GM23338 (cell line): Measurements from ENCODE around the gene VPS37B. TPM values are rescaled to one million over a fixed set of nuclear protein-coding genes. Genes with fewer than 3 reads are reported as not detected.

Experiments
- ATAC-seq: fragments of 200-7000 bp; cut with Tn5 transposase; 3 replicates; pipeline ENCODE4 v1.9.1; 2020
- DNase-seq: peaks from one replicate; pipeline ENCODE4 v3.0.0-alpha.2; 2015; ENCODE audit warnings: low spot score
- H2AFZ ChIP-seq: fragments of 200-600 bp; sonication (generic); 2 replicates; pipeline ENCODE4 v1.8.0; 2016; ENCODE audit warnings: antibody characterized with exemption, mild to moderate bottlenecking, moderate library complexity
- H3F3A ChIP-seq: fragments of 200-600 bp; sonication (generic); replicated peaks from 2 replicates; pipeline ENCODE4 v1.8.0; 2017; ENCODE audit warnings: antibody characterized with exemption, mixed run types, low read depth
- H3K27ac ChIP-seq: fragments of 200-600 bp; sonication (generic); 2 replicates; pipeline ENCODE4 v1.6.1; 2016; ENCODE audit warnings: low read depth
- H3K27me3 ChIP-seq: fragments of 200-600 bp; sonication (generic); 2 replicates; pipeline ENCODE4 v1.8.0; 2016; ENCODE audit warnings: mild to moderate bottlenecking, mixed run types, moderate library complexity; ENCODE audit not compliant: insufficient read depth
- H3K36me3 ChIP-seq: fragments of 200-600 bp; sonication (generic); 2 replicates; pipeline ENCODE4 v1.8.0; 2016; ENCODE audit warnings: mild to moderate bottlenecking; ENCODE audit not compliant: insufficient read depth
- H3K4me1 ChIP-seq: fragments of 200-600 bp; sonication (generic); 2 replicates; pipeline ENCODE4 v1.8.0; 2016; ENCODE audit warnings: mild to moderate bottlenecking, moderate library complexity; ENCODE audit not compliant: insufficient read depth
- H3K4me2 ChIP-seq: fragments of 200-600 bp; sonication (generic); 2 replicates; pipeline ENCODE4 v1.7.1; 2017; ENCODE audit warnings: mixed run types
- H3K4me3 ChIP-seq: fragments of 200-600 bp; sonication (generic); 2 replicates; pipeline ENCODE4 v1.6.1; 2016; ENCODE audit warnings: mixed run types
- H3K79me2 ChIP-seq: fragments of 200-600 bp; sonication (generic); replicated peaks from 2 replicates; pipeline ENCODE4 v1.8.0; 2017; ENCODE audit warnings: mild to moderate bottlenecking; ENCODE audit not compliant: insufficient read depth
- H3K9me2 ChIP-seq: fragments of 200-600 bp; sonication (generic); 2 replicates; pipeline ENCODE4 v1.8.0; 2017; ENCODE audit not compliant: insufficient read depth
- H4K20me1 ChIP-seq: fragments of 200-600 bp; sonication (generic); replicated peaks from 2 replicates; pipeline ENCODE4 v1.8.0; 2017; ENCODE audit warnings: mild to moderate bottlenecking; ENCODE audit not compliant: insufficient read depth
- H3K27ac Mint-ChIP-seq: 2 replicates; pipeline ENCODE4 v1.8.0; 2020; ENCODE audit warnings: inconsistent platforms, mild to moderate bottlenecking, moderate library complexity, mixed read lengths
- H3K27me3 Mint-ChIP-seq: 3 replicates; pipeline ENCODE4 v1.8.0; 2022; ENCODE audit warnings: low read depth, mild to moderate bottlenecking, moderate library complexity, mixed read lengths, inconsistent platforms; ENCODE audit not compliant: insufficient read depth, poor library complexity
- H3K36me3 Mint-ChIP-seq: 3 replicates; pipeline ENCODE4 v1.8.0; 2021; ENCODE audit warnings: low read depth, mild to moderate bottlenecking, inconsistent platforms, moderate library complexity, mixed read lengths
- H3K4me1 Mint-ChIP-seq: 3 replicates; pipeline ENCODE4 v1.8.0; 2020; ENCODE audit warnings: mild to moderate bottlenecking, inconsistent platforms, mixed read lengths
- H3K4me3 Mint-ChIP-seq: 3 replicates; pipeline ENCODE4 v1.8.0; 2021; ENCODE audit warnings: moderate library complexity, mild to moderate bottlenecking, inconsistent platforms, mixed read lengths
- H3K9me3 Mint-ChIP-seq: 3 replicates; pipeline ENCODE4 v1.8.0; 2020; ENCODE audit warnings: moderate library complexity, mild to moderate bottlenecking, inconsistent platforms, mixed read lengths
- CREB1 ChIP-seq: fragments of 250-450 bp; sonication (Bioruptor Pico); IDR thresholded peaks from 2 replicates; pipeline ENCODE4 v1.5.0; 2020; ENCODE audit warnings: low read depth, mild to moderate bottlenecking, moderate library complexity
- CTCF ChIP-seq, 2 experiments: fragments of 200-600 bp in 1 of 2; sonication (generic) in 1 of 2; conservative IDR thresholded peaks; 2 replicates each; pipeline versions ENCODE4 v1.5.1 to v1.6.1; 2016 to 2017; ENCODE audit warnings: antibody characterized with exemption in 2 of 2, low read depth in 2 of 2, mild to moderate bottlenecking in 2 of 2, moderate library complexity in 1 of 2
- ETS1 ChIP-seq: IDR thresholded peaks from 2 replicates; pipeline ENCODE4 v1.6.1; 2016; ENCODE audit warnings: antibody characterized with exemption
- EZH2 ChIP-seq: fragments of 200-600 bp; sonication (generic); IDR thresholded peaks from one replicate; pipeline ENCODE4 v1.8.0; 2017; ENCODE audit warnings: antibody characterized with exemption, mild to moderate bottlenecking, low read depth; ENCODE audit not compliant: unreplicated experiment
- EZH2phosphoT487 ChIP-seq: fragments of 200-600 bp; sonication (generic); IDR thresholded peaks from one replicate; pipeline ENCODE4 v1.8.1; 2018; ENCODE audit warnings: antibody characterized with exemption; ENCODE audit not compliant: unreplicated experiment
- JUNB ChIP-seq: IDR thresholded peaks from one replicate; pipeline ENCODE4 v1.6.1; 2016; ENCODE audit warnings: antibody characterized with exemption; ENCODE audit not compliant: unreplicated experiment
- NANOG ChIP-seq: IDR thresholded peaks from 2 replicates; pipeline ENCODE4 v1.6.1; 2016; ENCODE audit warnings: antibody characterized with exemption, borderline replicate concordance
- POLR2AphosphoS5 ChIP-seq: IDR thresholded peaks from 2 replicates; pipeline ENCODE4 v1.6.1; 2016; ENCODE audit warnings: antibody characterized with exemption, low read depth
- REST ChIP-seq: IDR thresholded peaks from one replicate; pipeline ENCODE4 v1.6.1; 2018; ENCODE audit warnings: antibody characterized with exemption; ENCODE audit not compliant: unreplicated experiment
- STAT1 ChIP-seq: IDR thresholded peaks from one replicate; pipeline ENCODE4 v1.6.1; 2016; ENCODE audit warnings: antibody characterized with exemption; ENCODE audit not compliant: unreplicated experiment
- ZNF114 ChIP-seq: fragments of 250-450 bp; sonication (Bioruptor Pico); IDR thresholded peaks from 2 replicates; pipeline ENCODE4 v1.5.0; 2020; ENCODE audit warnings: mild to moderate bottlenecking, moderate library complexity
- ZNF331 ChIP-seq: fragments of 250-450 bp; sonication (Bioruptor Pico); IDR thresholded peaks from 2 replicates; pipeline ENCODE4 v1.5.0; 2020; ENCODE audit warnings: low read depth, mild to moderate bottlenecking, moderate library complexity
- ZNF462 ChIP-seq: fragments of 250-450 bp; sonication (Bioruptor Pico); IDR thresholded peaks from 2 replicates; pipeline ENCODE4 v1.5.0; 2020; ENCODE audit warnings: mild to moderate bottlenecking, moderate library complexity
- polyA plus RNA-seq: library from polyadenylated mRNA; unstranded; fragments of >200 nt; fragmentation: Nextera tagmentation; extraction: Ambion mirVana; gene quantifications from 2 replicates; pipeline ENCODE4 v1.2.1, GENCODE V29; 2016
- total RNA-seq: library from RNA; depleted of rRNA; stranded (reverse); fragments of >200 nt; shearing (Covaris generic); gene quantifications from 2 replicates; pipeline ENCODE4 v1.2.3, GENCODE V29; 2014

Gene VPS37B
- total and polyA plus RNA-seq, 2 experiments from 2014 or later, result 6.7 to 10.9 TPM

- H3K27me3 Mint-ChIP-seq, result peaks cover 79% of the 10 kb centered on the region
- no peaks in the 10 kb centered on the region for H3K36me3 ChIP-seq
Measured at GRCh38 chr12:122868471-122869177, 27.3 kb downstream of the VPS37B start.

More at GRCh38 chr12:122868471-122869177, 27.3 kb downstream of the VPS37B start:
- TF ChIP-seq REST (no peak), STAT1 (no peak), JUNB (no peak), EZH2phosphoT487 (no peak), NANOG (no peak), ZNF331 (CRISPR knock-in tag) (no peak), POLR2AphosphoS5 (no peak), ZNF114 (CRISPR knock-in tag) (no peak), CREB1 (no peak), CTCF (conservative IDR thresholded peaks at IDR 0.05; ENCODE audit: low read depth in 2 of 2) (no peak), ZNF462 (CRISPR knock-in tag) (no peak), ETS1 (no peak), EZH2 (no peak)
- Mint-ChIP-seq H3K36me3 (peaks cover 38% of the 10 kb centered on the region), H3K4me3 (no peak overlapping the region), H3K9me3 (no peaks in the 10 kb centered on the region), H3K27ac (no peak overlapping the region), H3K4me1 (peaks cover 18% of the 10 kb centered on the region)
- no peak overlapping the region for H3K4me2 ChIP-seq
- no peaks in the 10 kb centered on the region for H3K79me2 ChIP-seq
- ATAC-seq (no peak), DNase-seq (no peak)
- H3K9me2 ChIP-seq, result no peaks in the 10 kb centered on the region
- no peaks in the 10 kb centered on the region; the same call in 1 of the 2 replicates for H3F3A ChIP-seq
- H3K4me3 ChIP-seq, result no peak overlapping the region
- H3K4me1 ChIP-seq, result peaks cover 17% of the 10 kb centered on the region
- no peak overlapping the region for H3K27ac ChIP-seq
- peaks cover 56% of the 10 kb centered on the region for H4K20me1 ChIP-seq
- H2AFZ ChIP-seq, result no peak overlapping the region
- H3K27me3 ChIP-seq, result peaks cover 56% of the 10 kb centered on the region
